Measurements from ENCODE around the gene NCK1.
"Not testable (repeated sequence)": the region's sequence is repeated elsewhere in the genome, so short reads cannot be mapped to it uniquely, and the experiment has no call there.

NCK1 gene

GRCh38 chr3:136889947-136890346, 27.9 kb downstream of the NCK1 start:
- DNase-seq (ENCODE audit: low read depth): no peak
- H3K4me3 ChIP-seq (ENCODE audit: low read depth, low read length): no peak overlapping the region
- in situ Hi-C loops (cut with HindIII; ENCODE audit: low sequenced_read_pairs): no loop called here
- TF ChIP-seq CTCF (IDR thresholded peaks at IDR 0.05; ENCODE audit: low read depth, low read length, missing control alignments): no peak

GRCh38 chr3:136891934-136892855, 30.2 kb downstream of the NCK1 start:
- no peak for TF ChIP-seq CTCF (IDR thresholded peaks at IDR 0.05; ENCODE audit: low read depth, low read length, missing control alignments)
- no peak overlapping the region for H3K4me3 ChIP-seq (ENCODE audit: low read depth, low read length)
- no peak for DNase-seq (ENCODE audit: low read depth)
- in situ Hi-C loops (cut with HindIII; ENCODE audit: low sequenced_read_pairs): no loop called here

DNA sequence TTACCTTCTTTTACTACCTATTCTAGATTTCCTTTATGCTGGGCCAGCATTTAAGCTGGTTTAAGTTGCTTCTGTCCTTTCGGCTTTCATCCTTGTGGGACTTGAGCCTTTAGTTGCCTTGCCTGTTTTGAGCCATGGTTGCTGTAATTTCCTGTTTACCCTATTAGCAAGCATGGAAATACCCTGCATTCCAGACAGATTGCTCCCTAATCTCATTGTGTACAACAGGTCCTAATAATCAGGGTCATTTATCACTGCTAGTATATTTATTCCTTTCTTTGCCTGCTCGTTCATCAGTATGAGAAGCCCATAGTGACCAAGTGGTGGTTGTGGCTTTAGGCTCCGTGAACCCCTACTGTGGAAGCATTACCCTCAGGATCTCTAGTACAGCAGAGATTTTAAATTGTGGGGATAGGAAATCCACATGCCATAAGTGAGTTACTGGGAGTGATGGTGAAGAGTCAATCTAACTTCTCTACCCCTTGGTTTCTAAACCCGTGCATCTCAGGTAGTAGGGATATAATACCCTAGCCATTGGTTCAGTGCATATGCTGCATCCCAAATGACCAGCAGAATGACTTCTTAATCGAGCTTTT, 31.9 kb downstream of the NCK1 start:
- DNase-seq (ENCODE audit: low read depth): peak; percentile 23
- H3K4me3 ChIP-seq (ENCODE audit: low read depth, low read length): no peak overlapping the region
- in situ Hi-C loops (cut with HindIII; ENCODE audit: low sequenced_read_pairs): no loop called here
- TF ChIP-seq CTCF (IDR thresholded peaks at IDR 0.05; ENCODE audit: low read depth, low read length, missing control alignments): no peak

GRCh38 chr3:136897171-136897570, 35.2 kb downstream of the NCK1 start:
- in situ Hi-C loops (cut with HindIII; ENCODE audit: low sequenced_read_pairs); H3K4me3 ChIP-seq (ENCODE audit: low read depth, low read length); DNase-seq (ENCODE audit: low read depth): not testable (repeated sequence)

- no peak for TF ChIP-seq CTCF (IDR thresholded peaks at IDR 0.05; ENCODE audit: low read depth, low read length, missing control alignments)
- no peak for DNase-seq (ENCODE audit: low read depth)
- no peak overlapping the region for H3K4me3 ChIP-seq (ENCODE audit: low read depth, low read length)
- in situ Hi-C loops (cut with HindIII; ENCODE audit: low sequenced_read_pairs): no loop called here
Observed at GRCh38 chr3:136898549-136898948, 36.5 kb downstream of the NCK1 start.

- in situ Hi-C loops (cut with HindIII; ENCODE audit: low sequenced_read_pairs): no loop called here
- no peak for TF ChIP-seq CTCF (IDR thresholded peaks at IDR 0.05; ENCODE audit: low read depth, low read length, missing control alignments)
- no peak overlapping the region for H3K4me3 ChIP-seq (ENCODE audit: low read depth, low read length)
- DNase-seq (ENCODE audit: low read depth): no peak
Observed at GRCh38 chr3:136898954-136899353, 36.9 kb downstream of the NCK1 start.

- no peak for TF ChIP-seq CTCF (IDR thresholded peaks at IDR 0.05; ENCODE audit: low read depth, low read length, missing control alignments)
- H3K4me3 ChIP-seq (ENCODE audit: low read depth, low read length): no peak overlapping the region
- DNase-seq (ENCODE audit: low read depth): no peak
- in situ Hi-C loops (cut with HindIII; ENCODE audit: low sequenced_read_pairs): no loop called here
Observed at GRCh38 chr3:136899622-136900158, 37.7 kb downstream of the NCK1 start.

- DNase-seq (ENCODE audit: low read depth); H3K4me3 ChIP-seq (ENCODE audit: low read depth, low read length); in situ Hi-C loops (cut with HindIII; ENCODE audit: low sequenced_read_pairs): not testable (repeated sequence)
Observed at GRCh38 chr3:136900694-136901093, 38.7 kb downstream of the NCK1 start.
